Keratinocyte (primary cell): ENCODE data around the gene IFT122.

Experiments
- EZH2 ChIP-seq: IDR thresholded peaks from one replicate; pipeline ENCODE4 v1.6.1; 2012; ENCODE audit warnings: inconsistent platforms, mild to moderate bottlenecking, low read length, moderate library complexity
- TF ChIP-seq, protein P1 (sequence below), 3 experiments: IDR thresholded peaks in 1 of 3; conservative IDR thresholded peaks in 1 of 3; optimal IDR thresholded peaks in 1 of 3; 2 replicates in 2 of 3; 3 replicates in 1 of 3; pipeline versions ENCODE3 to v1.5.1; 2011; ENCODE audit warnings: low read length in 3 of 3, mild to moderate bottlenecking in 3 of 3, moderate library complexity in 2 of 3, control low read depth in 1 of 3, inconsistent platforms in 1 of 3; ENCODE audit not compliant: insufficient read depth in 2 of 3; ENCODE audit errors: extremely low read depth in 1 of 3

GRCh38 chr3:129560911-129561594, 121.0 kb downstream of the IFT122 start:
- TF ChIP-seq, protein P1, sequence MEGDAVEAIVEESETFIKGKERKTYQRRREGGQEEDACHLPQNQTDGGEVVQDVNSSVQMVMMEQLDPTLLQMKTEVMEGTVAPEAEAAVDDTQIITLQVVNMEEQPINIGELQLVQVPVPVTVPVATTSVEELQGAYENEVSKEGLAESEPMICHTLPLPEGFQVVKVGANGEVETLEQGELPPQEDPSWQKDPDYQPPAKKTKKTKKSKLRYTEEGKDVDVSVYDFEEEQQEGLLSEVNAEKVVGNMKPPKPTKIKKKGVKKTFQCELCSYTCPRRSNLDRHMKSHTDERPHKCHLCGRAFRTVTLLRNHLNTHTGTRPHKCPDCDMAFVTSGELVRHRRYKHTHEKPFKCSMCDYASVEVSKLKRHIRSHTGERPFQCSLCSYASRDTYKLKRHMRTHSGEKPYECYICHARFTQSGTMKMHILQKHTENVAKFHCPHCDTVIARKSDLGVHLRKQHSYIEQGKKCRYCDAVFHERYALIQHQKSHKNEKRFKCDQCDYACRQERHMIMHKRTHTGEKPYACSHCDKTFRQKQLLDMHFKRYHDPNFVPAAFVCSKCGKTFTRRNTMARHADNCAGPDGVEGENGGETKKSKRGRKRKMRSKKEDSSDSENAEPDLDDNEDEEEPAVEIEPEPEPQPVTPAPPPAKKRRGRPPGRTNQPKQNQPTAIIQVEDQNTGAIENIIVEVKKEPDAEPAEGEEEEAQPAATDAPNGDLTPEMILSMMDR (optimal IDR thresholded peaks at IDR 0.05 in 1 of 3, IDR thresholded peaks at IDR 0.05 in 1 of 3, conservative IDR thresholded peaks at IDR 0.05 in 1 of 3; ENCODE audit: extremely low read depth in 1 of 3, insufficient read depth in 2 of 3, low read length in 3 of 3): no peak
- TF ChIP-seq EZH2: no peak
